Fibroblast of skin of left quadriceps (primary cell): ENCODE results near the gene CYP26A1.

Experiments used
- DNase-seq, 2 experiments: peaks; one replicate each; pipeline ENCODE4 v3.0.0-alpha.2; 2013; ENCODE audit warnings: low read depth in 2 of 2

The CYP26A1 gene

GRCh38 chr10:93121311-93121710, 47.6 kb downstream of the CYP26A1 start:
- DNase-seq = no peak

- no peak for DNase-seq
These were observed 50.1 kb downstream of the CYP26A1 start for GRCh38 chr10:93123766-93124165.

- no peak for DNase-seq
These were observed 51.1 kb downstream of the CYP26A1 start for GRCh38 chr10:93124580-93125318.

GRCh38 chr10:93125966-93126365, 52.3 kb downstream of the CYP26A1 start:
- no peak for DNase-seq

- no peak for DNase-seq
These were observed 52.9 kb downstream of the CYP26A1 start for GRCh38 chr10:93126483-93127052.
